ENCODE measurements around the gene TGDS.

TGDS gene

DNA sequence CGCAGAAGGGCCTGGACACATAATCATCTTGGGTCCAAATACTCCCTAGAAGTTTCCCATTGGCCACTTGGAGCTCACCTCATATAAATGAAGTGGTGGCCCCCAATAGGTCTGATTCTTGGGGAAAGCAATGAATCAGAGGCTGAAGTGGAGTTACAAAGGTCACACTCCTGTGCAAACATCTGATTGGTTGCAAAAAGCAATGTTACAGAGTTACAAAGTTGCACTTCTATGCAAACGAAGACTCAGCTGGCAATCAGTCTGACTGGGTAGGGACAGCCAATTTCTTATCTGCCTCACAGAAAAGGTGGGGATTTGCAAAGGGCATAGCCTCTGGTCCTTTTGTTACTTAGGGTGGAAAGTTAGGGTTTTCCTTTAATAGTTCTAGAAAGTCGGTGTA lies 3.9 kb upstream of the TGDS start:
- no peak for DNase-seq

DNA sequence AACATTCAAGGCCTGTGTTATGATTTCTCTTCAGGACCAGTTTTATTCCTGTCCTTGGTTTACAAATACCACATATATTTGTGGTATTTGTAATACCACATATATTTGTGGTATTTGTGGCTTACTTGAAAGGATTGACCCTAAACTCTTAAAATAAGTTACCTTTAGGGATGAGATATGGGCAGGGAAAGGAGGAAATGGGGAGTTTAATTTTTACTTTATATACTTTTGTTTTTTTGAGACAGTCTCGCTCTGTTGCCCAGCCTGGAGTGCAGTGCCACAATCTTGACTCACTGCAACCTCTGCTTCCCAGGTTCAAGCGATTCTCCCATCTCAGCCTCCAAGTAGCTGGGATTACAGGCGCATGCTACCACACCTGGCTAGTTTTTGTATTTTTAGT lies 2.3 kb upstream of the TGDS start:
- DNase-seq, result no peak

DNA sequence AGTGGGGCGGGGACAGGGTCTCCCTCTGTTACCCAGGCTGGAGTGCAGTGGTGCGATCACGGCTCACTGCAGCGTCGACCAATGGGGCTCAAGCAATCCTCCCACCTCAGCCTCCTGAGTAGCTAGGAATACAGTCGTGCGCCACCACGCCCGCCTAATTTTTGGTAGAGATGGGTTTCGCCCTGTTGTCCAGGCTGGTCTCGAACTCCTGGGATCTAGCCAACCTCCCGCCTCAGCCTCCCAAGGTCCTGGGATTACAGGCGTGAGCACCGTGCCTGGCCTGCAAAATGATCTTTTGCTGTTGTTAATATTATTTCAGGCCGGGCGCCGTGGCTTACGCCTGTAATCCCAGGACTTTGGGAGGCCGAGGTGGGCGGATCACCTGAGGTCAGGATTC lies 621 bp upstream of the TGDS start:
- DNase-seq, result no peak

DNA sequence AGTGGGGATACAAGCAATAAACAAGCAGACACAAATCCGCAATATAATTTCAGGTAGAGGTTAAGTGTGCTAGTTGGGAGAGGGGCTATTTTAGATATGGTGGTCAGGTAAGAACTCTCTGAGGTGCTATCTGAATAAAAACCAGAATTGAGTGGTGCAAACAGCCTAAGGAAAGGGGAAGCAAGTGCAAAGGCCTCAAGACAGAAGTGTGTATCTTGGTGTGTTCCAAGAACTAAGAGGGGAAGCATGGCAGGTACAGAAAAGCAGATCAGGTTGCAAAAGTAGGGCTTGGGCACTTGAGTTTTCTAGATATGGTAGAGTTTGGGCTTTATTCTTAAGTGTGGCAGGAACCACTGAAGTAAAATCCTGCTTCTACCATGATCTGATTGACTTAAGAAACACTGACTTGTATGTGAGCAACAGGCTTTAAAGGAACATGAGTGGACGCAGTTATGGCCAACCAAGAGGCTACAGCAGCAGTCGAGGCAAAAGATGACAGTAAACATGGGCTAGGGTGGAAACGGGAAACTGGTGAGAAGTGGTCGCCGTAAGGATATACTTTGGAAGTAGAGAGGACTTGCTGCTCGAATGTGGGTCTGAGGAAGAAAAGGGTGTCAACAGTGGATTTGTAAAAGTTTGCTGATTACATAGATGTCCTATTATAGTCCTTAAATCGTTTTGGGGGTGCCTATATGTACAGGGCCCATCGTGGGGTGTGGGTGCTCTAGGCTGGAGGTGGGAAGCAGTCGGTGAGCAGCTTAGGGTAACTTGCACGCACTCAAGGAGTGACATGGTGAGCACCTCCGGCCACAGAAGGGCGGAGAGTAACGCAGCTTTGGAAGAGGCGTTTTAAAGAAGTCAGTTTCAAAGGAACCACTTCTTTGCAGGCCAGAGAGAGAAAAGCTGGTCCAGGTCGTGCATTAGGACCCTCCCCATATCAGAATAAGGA lies 677 bp downstream of the TGDS start:
- peak; percentile 21 for DNase-seq

DNA sequence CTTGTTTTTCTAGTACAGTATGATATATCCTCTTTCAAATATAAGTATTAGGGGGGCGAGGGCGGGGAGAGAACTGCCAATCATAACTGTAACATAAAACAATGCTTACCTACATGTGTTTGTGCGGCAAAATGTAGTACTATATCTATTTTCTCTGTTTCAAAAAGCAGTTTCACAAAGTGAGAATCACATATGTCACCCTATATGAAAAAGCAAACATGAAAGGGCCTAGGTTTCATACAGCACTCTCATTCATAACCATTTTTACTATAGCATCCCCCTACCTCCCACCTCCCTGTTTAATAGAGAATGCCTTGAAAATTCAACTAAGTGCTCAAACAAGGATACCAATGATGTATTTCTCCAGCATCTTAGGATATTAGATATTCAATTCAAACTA lies 5.2 kb downstream of the TGDS start:
- DNase-seq, result no peak

DNA sequence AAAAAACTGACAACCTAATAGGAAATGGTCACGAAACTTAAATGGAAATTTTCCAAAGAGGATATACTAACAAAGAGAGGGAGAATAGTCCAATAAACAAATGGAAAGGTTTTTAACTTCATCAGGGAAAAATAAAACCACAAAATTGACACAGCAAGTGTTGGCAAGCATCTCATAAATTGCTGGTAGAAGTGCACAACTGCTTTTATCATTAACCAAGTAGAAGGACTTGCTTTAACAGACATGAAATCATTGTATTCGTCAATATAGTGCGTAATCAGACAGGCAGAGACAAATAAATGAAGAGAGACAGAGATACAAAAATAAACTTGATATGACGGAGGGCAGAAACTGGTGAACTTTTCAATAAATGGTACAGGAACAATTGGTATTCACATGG lies 7.4 kb downstream of the TGDS start:
- no peak for DNase-seq

DNA sequence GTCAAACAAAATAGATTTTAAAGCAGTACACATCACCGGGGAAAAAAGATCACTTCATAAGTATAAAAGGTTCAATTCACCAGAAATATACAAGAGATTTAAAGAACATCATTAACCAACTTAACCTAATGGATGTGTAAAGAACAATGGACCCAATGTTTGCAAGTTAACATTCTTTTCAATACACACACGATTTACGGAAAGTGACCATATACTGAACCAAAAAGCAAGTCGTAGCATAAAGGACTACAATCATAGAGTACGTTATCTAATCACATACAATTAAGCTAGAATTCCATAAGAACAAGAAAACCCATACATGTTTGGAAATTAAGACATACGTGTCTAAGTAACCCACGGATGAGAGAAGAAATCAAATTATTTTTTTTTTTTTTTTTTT lies 9.6 kb downstream of the TGDS start:
- DNase-seq, result no peak

DNA sequence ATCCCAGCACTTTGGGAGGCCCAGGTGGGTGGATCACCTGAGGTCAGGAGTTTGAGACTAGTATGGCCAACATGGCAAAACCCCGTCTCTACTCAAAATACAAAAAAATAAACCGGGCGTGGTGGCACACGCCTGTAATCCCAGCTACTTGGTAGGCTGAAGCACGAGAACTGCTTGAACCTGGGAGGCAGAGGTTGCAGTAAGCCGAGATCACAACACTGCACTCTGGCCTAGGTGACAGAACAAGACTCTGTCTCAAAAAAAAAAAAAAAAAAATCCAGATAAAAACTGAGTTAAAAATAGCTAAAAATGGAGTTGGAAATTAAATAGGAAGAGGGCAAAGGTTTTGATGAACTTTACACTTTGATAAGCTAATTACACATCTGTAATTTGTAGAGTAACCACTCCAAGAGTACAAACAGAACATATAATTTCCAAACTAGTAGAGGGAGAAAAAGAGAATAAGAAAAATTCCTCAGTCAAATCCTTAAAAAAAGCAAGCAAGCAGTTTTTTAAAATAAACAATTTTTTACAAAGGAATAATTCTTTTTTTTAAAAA lies 10.3 kb downstream of the TGDS start:
- DNase-seq, result no peak

DNA sequence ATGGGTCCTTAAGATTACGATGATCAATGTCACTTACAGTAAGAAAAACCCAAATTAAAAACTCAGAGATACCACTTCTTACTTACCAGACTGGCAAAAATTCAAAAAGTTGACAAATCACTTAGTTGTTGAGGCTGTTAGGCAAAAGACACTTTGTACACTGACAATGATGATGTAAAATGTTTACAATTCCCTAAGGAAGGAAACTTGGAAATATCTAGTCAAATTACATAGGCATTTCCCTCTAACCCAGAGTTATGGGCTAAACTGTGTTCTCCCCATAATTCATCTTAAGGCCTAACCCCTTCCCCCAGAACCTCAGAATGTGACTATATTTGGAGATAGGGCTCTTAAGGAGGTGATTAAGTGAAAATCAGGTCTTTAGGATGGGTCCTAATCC lies 12.0 kb downstream of the TGDS start:
- DNase-seq, result no peak

DNA sequence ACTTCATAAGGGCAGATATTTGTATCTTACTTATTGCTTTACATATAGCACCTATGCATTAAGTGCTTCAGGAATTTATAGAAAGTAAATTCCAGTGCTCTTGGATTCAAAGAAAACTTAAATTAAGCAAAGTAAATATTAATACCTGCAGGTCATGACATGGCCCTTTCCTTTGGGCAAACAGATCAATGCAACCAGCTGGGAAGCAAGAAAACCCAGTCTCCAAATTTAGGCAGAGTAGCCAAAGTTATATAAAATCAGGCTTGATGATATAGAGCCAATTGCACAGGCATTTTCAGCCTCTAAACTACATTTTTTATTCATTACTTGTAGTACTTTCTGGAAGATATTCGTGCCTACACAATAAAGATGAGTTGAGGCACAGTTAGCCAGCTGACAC lies 16.9 kb downstream of the TGDS start:
- no peak for DNase-seq

DNA sequence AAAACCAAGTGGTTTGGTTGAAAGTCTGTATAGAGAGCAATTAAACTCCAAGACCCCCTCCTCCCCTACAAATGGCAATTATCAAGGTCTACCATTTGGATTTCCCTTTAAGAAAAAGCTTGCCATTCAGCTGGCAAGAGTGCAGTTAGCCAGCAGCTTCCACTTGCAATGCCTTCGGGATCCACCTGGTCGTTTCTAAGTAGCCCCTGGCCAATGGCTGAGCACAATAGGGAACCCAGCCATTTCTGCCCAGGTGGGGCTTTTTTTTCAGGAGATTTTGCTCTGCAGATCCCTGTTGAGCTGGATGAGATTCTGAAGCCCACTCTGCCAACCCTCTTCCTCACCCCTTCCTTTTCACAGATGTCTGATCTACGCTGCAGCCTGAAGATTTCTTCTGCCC lies 26.3 kb downstream of the TGDS start:
- DNase-seq, result no peak

DNA sequence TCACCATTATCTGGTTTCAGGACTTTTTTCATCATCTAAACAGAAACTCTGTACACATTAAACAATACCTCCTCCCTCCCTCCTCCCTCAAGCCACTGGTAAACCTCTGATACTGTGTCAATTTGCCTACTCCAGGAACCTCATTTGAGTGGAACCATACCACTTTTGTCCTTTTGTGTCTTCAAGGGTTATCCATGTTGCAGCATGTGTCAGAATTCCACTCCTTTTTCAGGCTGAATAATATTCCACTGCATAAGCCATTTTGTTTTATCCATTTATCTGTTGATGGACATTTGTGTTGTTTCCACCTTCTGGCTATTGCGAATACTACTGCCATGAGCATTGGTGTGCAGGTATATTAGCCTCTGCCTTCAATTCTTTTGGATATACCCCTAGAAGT lies 27.5 kb downstream of the TGDS start:
- DNase-seq, result no peak

DNA sequence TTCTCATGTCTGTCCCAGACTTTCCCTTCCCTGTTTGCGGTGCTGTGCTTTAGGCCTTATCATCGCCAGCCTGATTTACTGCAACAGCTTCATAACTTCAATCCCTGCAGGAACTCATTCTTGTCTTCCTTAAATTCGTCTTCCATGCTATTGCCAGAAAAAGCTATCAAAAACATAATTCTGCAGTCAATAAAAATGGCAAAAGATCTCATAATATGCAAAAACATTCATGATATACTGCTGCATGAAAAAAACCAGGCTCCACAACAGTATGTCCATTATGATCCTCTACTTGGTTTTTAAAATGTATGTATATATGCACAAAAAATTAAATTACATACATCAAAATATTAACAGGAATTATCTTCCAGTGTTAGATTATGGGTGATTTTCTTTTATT lies 28.4 kb downstream of the TGDS start:
- no peak for DNase-seq

DNA sequence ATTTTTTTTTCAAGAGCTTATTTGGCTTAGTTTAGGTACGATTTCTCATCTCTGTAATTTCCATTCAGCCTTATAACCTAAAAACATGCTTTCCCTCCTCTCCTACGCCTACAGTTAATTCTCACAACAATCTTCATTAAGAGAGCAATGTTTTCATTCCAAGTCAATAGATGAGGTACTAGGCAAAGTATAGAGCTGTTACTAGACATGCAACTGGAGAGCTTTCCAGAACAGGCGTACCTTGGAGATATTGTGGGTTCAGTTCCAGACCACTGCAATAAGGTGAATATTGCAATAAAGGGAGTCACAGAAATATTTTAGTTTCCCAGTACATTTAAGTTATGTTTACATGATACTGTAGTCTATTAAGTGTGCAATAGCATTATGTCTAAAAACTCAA lies 34.8 kb downstream of the TGDS start:
- no peak for DNase-seq

DNA sequence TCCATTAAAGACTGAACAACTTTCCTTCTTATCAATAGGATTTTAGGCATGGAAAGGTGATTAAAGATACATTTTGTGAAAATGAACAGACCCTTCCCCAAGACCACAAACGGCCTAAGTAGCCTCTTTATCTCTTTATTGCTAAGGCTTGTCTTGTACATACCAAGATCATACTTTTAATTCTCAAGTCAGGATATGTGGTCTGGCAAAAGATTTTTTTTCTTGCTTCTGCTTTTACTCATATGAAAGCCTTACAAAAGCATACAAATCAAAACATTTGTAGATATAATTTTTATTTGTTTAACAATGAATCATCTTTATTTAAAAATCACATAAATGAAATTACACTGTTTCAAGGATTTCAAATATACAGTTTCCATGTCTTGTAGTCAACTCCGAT lies 35.8 kb downstream of the TGDS start:
- no peak for DNase-seq

DNA sequence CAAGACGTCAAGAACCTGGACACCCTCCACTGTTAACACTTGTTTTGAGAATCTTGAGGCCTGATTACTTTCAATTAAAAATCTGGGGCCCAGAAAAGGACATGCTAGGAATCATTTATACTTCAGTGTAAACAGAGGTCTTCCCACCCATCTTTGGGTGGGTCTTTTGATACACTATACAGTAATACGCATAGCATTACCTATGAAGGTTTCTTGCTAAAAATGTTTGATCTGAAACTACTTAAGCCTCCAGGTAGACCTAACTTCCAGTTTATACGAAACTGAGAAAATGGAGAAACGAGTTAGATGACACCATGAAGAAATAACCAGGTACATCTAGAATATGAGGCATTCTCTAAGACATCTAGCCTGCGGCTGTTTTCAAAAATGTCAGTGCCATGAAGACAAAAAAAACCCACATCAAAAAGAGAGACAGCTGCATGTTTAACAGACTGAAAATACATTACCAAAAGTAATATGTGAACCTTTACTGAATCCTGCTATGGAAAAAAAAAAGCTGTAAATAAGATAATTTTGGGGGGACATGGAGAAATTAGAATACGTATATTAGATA lies 36.6 kb downstream of the TGDS start:
- no peak for DNase-seq

DNA sequence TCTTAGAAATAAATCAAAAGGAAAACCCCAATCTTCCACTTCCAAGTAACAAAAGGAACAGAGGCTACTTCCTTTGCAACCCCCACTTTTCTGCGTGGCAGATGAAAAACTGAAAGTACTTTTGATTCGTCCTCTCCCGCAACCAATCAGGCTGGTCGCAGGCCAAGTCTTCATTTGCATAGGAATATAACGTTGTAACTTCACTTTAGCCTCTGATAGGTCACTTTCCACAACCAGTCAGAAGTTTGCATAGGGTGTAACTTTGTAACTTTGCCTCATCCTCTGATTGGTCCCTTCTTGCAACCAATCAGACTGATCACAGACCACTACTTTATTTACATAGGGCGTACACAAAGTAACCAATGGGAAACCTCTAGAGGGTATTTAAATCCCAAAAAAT lies 37.2 kb downstream of the TGDS start:
- peak; percentile 33 for DNase-seq

DNA sequence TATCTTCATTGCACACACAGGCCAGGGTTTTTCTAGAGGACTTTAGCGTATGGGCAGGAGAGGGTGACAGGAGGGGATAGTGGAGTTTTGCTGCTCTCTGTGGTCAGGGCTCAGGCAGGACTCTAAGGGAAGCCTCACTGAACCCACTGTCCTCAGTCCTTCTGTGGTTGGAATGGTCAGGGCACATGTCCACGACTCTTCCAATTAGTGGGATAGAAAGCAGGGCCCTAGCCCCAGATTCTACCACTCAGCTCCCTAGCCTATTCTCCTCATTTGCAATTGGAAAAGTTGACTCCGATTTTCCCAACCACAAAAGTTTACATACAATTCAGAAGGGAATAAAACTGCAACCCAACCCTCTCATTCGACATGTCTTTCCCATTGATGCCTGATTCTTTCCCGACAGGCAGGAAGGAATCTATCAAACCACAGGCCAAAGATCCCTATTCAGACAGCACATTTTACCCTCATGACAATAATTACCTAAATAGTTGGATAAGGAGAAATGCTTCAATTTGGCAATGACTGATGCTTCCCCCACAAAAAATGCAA lies 38.2 kb downstream of the TGDS start:
- no peak for DNase-seq

DNA sequence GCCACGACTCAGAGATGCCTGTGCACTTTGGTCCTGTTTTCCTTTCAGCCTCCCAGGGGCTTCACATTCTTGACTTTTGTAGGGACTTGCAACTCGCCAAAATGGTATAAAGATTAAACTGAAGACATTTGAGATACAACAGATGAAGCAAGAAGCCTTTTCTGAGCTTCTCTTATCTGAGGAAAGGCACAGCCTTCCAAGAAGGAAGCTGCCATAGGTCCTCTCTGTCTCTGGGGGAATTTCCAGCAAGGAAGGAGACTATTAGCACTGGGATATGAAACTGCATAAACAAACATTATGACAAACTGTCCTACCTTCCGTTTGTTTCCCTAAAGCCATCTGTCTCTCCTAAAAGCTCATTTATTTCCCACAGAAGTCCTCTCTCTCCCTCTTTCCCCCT lies 39.3 kb downstream of the TGDS start:
- no peak for DNase-seq

DNA sequence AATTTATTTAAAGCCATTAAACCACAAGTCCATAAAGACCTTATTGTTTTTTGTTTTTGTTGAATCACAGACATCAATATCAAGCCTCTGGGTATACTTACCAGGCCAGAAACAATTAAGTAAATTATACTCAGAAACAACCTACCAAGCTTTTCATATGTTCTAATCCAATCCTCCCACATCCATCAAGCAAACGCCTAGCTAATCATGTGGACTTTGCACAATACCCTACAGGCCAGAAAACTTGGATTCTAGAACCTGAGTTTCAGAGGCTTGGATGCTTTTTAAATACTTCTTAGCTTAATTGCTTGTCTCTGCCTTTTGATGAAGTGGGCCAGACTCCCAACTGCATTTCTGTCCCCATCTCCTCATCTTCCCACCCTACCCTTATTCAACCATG lies 39.9 kb downstream of the TGDS start:
- DNase-seq, result no peak

DNA sequence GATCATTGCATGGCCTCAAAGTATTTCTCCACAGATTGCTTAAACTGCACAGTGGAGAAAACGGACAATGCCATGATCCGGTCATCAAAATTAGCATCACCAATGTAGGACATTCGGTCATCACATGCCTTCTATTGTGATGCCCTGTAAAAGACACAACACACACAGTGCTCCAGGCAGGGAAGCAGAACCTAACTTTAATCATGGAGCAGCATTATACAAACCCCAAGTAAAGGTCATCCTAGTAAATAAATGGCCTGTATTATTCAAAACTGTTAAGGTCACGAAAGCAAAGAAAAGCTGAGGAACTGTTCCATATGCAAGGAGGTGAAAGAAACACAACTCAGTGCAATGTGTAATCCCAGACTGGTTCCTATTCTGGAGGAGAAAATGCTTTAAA lies 42.2 kb downstream of the TGDS start:
- DNase-seq, result no peak

DNA sequence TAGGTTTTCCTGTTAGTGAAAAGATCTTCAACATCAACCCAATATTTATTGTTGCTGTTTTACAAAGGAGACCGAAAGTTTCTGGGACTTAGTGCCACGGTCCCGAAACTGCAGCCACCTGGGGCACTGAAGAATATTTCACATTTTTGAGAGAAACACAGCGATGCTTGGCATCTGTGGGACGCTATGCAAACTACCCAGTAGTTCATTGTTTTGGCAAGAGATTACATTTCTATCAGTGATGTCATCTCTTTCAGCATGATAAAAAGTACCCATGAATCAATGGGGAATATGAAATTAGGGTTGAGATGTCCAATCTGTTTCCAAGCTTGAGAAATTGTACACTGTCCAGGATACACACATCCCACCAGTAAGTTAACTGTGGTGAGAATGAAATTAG lies 43.9 kb downstream of the TGDS start:
- DNase-seq, result no peak

DNA sequence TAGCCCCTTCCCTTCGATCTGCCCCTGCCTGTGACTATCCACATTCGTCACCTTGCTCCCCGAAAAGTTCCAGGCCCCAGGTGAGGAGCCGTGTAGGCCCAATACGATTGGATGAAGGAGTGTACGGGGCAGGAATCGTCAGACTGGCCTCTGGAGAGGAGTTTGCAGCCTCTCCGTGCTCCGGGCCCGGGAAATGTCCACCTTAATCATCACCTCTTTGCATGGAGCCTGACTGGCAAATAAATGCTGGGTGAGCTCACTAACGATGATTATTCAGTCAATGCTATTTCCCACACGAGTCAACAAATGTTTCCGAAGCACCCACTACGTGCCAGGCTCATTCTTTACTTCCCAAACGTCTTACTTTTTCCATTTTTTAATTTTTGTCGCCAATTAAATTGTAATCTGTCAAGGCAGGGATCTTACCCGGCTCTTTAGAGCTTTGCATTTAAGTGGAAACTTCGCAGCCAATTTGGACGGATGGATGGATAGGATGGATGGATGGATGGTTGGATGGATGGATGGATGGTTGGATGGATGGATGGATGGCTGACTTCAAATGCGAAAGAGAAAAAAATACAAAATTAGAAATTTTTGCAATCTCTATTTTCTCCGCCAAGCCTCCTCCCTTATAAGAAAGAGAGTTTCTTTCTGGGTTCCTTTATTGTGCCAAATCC lies 45.8 kb downstream of the TGDS start:
- DNase-seq, result no peak

Measured in CD4-positive, alpha-beta T cell treated with Interleukin-21 for 1 hour (primary cell).